PFSK-1 (cell line): ENCODE data around the gene S100A7.

Experiments
- FOXP2 ChIP-seq: optimal IDR thresholded peaks from 2 replicates; pipeline ENCODE3; 2011; ENCODE audit warnings: borderline replicate concordance, control low read depth, inconsistent platforms; ENCODE audit not compliant: insufficient read depth; ENCODE audit errors: extremely low read length, extremely low read depth
- POLR2AphosphoS5 ChIP-seq: IDR thresholded peaks from 2 replicates; pipeline ENCODE4 v1.6.1; 2012; ENCODE audit warnings: low read depth, mild to moderate bottlenecking, control low read depth, low read length, moderate library complexity
- SIN3A ChIP-seq: IDR thresholded peaks from 2 replicates; pipeline ENCODE4 v1.6.1; 2012; ENCODE audit warnings: mild to moderate bottlenecking, low read length, moderate library complexity, borderline replicate concordance; ENCODE audit not compliant: insufficient read depth
- TAF1 ChIP-seq: IDR thresholded peaks from 2 replicates; pipeline ENCODE4 v1.6.1; 2012; ENCODE audit warnings: low read length, control low read depth, borderline replicate concordance; ENCODE audit not compliant: insufficient read depth
- TF ChIP-seq, protein P1 (sequence below), 2 experiments: IDR thresholded peaks; 2 replicates each; pipeline versions ENCODE4 v1.6.1 to v1.8.0; 2011 to 2012; ENCODE audit warnings: low read depth in 2 of 2, low read length in 2 of 2, control low read depth in 1 of 2, inconsistent platforms in 1 of 2, mild to moderate bottlenecking in 1 of 2, moderate library complexity in 1 of 2; ENCODE audit not compliant: insufficient read depth in 1 of 2

S100A7 gene

DNA sequence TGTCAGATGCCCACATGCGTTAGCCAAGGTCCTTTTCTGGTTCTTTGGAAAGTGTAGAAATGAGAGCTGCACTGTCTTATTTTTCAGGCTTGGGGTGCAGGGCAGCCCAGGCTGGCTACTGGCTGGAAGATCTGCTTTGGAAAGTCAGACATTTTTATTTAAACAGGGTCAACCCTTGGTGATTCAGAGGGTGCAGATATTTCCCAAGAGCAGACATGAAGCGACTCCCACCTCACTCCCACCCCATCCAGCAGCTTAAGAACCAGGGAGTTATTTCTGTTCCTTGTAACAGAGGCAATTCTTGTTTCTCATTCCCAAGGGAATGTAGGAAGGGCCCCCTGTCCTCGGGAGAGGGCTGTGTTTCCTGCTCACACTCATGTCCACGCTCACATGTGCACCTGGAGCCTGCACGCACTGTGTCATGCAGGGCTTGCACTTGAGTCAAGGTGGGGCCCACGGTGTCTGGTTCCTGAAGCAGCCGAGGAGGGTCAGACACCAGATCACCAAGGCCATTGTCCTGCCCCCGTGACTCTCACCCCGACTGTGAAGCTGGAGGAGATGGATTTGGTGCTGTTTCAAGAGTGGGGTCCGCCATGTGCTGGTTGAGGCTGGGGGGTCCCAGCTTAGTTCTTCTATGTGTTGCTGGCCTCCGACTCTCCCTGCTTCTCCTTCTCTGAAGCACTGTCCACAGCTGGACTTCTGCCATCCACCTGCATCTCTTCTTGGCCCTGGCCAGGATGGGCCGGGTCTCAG, 43.1 kb downstream of the S100A7 start:
- TF ChIP-seq TAF1 (no peak), FOXP2 (no peak), SIN3A (no peak), POLR2AphosphoS5 (no peak)
- TF ChIP-seq, protein P1, sequence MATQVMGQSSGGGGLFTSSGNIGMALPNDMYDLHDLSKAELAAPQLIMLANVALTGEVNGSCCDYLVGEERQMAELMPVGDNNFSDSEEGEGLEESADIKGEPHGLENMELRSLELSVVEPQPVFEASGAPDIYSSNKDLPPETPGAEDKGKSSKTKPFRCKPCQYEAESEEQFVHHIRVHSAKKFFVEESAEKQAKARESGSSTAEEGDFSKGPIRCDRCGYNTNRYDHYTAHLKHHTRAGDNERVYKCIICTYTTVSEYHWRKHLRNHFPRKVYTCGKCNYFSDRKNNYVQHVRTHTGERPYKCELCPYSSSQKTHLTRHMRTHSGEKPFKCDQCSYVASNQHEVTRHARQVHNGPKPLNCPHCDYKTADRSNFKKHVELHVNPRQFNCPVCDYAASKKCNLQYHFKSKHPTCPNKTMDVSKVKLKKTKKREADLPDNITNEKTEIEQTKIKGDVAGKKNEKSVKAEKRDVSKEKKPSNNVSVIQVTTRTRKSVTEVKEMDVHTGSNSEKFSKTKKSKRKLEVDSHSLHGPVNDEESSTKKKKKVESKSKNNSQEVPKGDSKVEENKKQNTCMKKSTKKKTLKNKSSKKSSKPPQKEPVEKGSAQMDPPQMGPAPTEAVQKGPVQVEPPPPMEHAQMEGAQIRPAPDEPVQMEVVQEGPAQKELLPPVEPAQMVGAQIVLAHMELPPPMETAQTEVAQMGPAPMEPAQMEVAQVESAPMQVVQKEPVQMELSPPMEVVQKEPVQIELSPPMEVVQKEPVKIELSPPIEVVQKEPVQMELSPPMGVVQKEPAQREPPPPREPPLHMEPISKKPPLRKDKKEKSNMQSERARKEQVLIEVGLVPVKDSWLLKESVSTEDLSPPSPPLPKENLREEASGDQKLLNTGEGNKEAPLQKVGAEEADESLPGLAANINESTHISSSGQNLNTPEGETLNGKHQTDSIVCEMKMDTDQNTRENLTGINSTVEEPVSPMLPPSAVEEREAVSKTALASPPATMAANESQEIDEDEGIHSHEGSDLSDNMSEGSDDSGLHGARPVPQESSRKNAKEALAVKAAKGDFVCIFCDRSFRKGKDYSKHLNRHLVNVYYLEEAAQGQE (IDR thresholded peaks at IDR 0.05; ENCODE audit: insufficient read depth in 1 of 2, low read depth in 2 of 2, low read length in 2 of 2), result no peak

DNA sequence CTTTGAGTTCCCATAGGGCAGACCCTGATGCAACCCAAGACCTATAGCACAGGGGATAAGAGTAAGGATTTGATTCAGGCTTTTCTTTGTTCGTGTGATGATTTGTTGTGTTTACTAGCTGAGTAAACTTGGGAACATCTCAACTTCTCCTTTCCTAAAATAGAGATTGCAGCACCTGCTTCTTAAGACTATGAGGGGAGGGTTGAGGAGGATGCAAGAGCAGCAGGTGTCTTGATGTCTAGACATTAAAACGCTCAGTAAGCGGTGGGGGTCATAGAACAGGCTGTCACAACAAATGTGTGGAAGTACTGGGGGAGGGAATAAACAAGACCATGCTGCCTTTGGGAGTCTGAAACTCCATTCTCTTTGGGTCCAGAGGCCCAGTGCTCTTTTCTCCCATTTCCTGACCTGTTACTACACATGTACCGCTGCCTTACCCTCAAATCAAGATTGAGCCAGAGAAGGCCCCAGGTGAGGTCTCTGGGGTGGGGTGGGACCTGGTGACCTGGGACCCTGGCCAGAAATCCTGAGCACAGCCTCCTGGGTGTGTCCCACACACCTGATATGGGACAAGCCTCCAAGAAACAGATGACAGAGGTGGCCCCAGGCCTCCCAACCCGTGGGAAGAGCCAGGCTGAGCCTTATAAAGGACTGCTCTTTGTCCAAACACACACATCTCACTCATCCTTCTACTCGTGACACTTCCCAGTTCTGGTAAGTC, 44.4 kb downstream of the S100A7 start, which contains the start of gene S100A7A:
TSS of gene S100A7A (plus strand) at position 671 of the 721 bp plus-strand sequence. CDS start 1,563 bp downstream, outside the sequence.
- no peak for TF ChIP-seq POLR2AphosphoS5
- TF ChIP-seq, protein P1 (IDR thresholded peaks at IDR 0.05; ENCODE audit: insufficient read depth in 1 of 2, low read depth in 2 of 2, low read length in 2 of 2), result no peak
- TF ChIP-seq FOXP2, result no peak
- TF ChIP-seq TAF1, result no peak
- no peak for TF ChIP-seq SIN3A
